Mesothelial cell of epicardium (in vitro differentiated cells): ENCODE results near the gene LMO4. TPM values are rescaled to one million over a fixed set of nuclear protein-coding genes. Genes with fewer than 3 reads are reported as not detected.
A peak's percentile ranks its signal among the peaks of the same experiment; 100 is the strongest.

Source experiments
- DNase-seq, 2 experiments: peaks; one replicate each; pipeline ENCODE4 v3.0.0; 2021; ENCODE audit warnings: low spot score in 2 of 2; ENCODE audit not compliant: unreplicated experiment in 2 of 2
- H3K27ac Mint-ChIP-seq: 2 replicates; pipeline ENCODE4 v1.8.0; 2021; ENCODE audit warnings: mixed read lengths
- H3K27me3 Mint-ChIP-seq: 2 replicates; pipeline ENCODE4 v1.8.0; 2021; ENCODE audit warnings: low read depth, mixed read lengths
- H3K36me3 Mint-ChIP-seq: 2 replicates; pipeline ENCODE4 v1.8.0; 2021; ENCODE audit warnings: mixed read lengths
- H3K4me1 Mint-ChIP-seq: 2 replicates; pipeline ENCODE4 v1.8.0; 2021; ENCODE audit warnings: mixed read lengths
- H3K4me3 Mint-ChIP-seq: 2 replicates; pipeline ENCODE4 v1.8.0; 2021; ENCODE audit warnings: mild to moderate bottlenecking, moderate library complexity, mixed read lengths
- H3K9me3 Mint-ChIP-seq: 2 replicates; pipeline ENCODE4 v1.8.0; 2021; ENCODE audit warnings: mixed read lengths
- CTCF ChIP-seq: fragments of 200-600 bp; sonication (generic); IDR thresholded peaks from one replicate; pipeline ENCODE4 v1.5.0; 2021; ENCODE audit warnings: antibody characterized with exemption; ENCODE audit not compliant: unreplicated experiment
- total RNA-seq: library from RNA; stranded (reverse); gene quantifications from 3 replicates; pipeline ENCODE4 v1.2.1, GENCODE V29; 2021

Gene LMO4
- total RNA-seq, 1 donor from 2014 or later = 93.0 TPM

GRCh38 chr1:87318056-87318650 is 10.5 kb upstream of the LMO4 start:
- H3K27ac Mint-ChIP-seq = no peak overlapping the region
- H3K27me3 Mint-ChIP-seq = peaks cover 8% of the 10 kb centered on the region
- no peak for DNase-seq
- no peak overlapping the region for H3K4me3 Mint-ChIP-seq
- TF ChIP-seq CTCF = no peak
- H3K4me1 Mint-ChIP-seq = peaks cover 14% of the 10 kb centered on the region
- H3K36me3 Mint-ChIP-seq = no peaks in the 10 kb centered on the region
- H3K9me3 Mint-ChIP-seq = no peaks in the 10 kb centered on the region

GRCh38 chr1:87318806-87319205 is 9.9 kb upstream of the LMO4 start:
- Mint-ChIP-seq H3K27ac (no peak overlapping the region), H3K4me1 (peaks cover 14% of the 10 kb centered on the region), H3K27me3 (peaks cover 8% of the 10 kb centered on the region), H3K4me3 (no peak overlapping the region), H3K9me3 (no peaks in the 10 kb centered on the region), H3K36me3 (no peaks in the 10 kb centered on the region)
- no peak for TF ChIP-seq CTCF
- DNase-seq = no peak

- TF ChIP-seq CTCF = peak; percentile 87
- H3K27me3 Mint-ChIP-seq = no peaks in the 10 kb centered on the region
- no peak overlapping the region for H3K4me3 Mint-ChIP-seq
- H3K27ac Mint-ChIP-seq = peak overlapping the region; percentile 6
- DNase-seq = no peak
- H3K4me1 Mint-ChIP-seq = peaks cover 26% of the 10 kb centered on the region
- H3K36me3 Mint-ChIP-seq = no peaks in the 10 kb centered on the region
- no peaks in the 10 kb centered on the region for H3K9me3 Mint-ChIP-seq
Measured at GRCh38 chr1:87325982-87326738, 2.5 kb upstream of the LMO4 start.

GRCh38 chr1:87327376-87328271 is 1.1 kb upstream of the LMO4 start:
- DNase-seq = no peak
- peak overlapping the region; percentile 96 for H3K4me3 Mint-ChIP-seq
- peaks cover 8% of the 10 kb centered on the region for H3K36me3 Mint-ChIP-seq
- TF ChIP-seq CTCF = no peak
- H3K4me1 Mint-ChIP-seq = peaks cover 28% of the 10 kb centered on the region
- no peaks in the 10 kb centered on the region for H3K27me3 Mint-ChIP-seq
- no peaks in the 10 kb centered on the region for H3K9me3 Mint-ChIP-seq
- peak overlapping the region; percentile 99 for H3K27ac Mint-ChIP-seq

- Mint-ChIP-seq H3K27ac (peak overlapping the region; percentile 95), H3K27me3 (no peaks in the 10 kb centered on the region), H3K9me3 (no peaks in the 10 kb centered on the region), H3K4me1 (peaks cover 43% of the 10 kb centered on the region), H3K4me3 (peak overlapping the region; percentile 84), H3K36me3 (peaks cover 11% of the 10 kb centered on the region)
- no peak for TF ChIP-seq CTCF
- DNase-seq = peak; percentile 39 to 62
Measured at GRCh38 chr1:87329051-87329525, 408 bp downstream of the LMO4 start.
